AG08396 (cell line): Measurements from ENCODE around the gene CYTIP.
"Not testable (repeated sequence)": the region's sequence is repeated elsewhere in the genome, so short reads cannot be mapped to it uniquely, and the experiment has no call there.

Experiments
- DNase-seq: peaks from one replicate; pipeline ENCODE4 v3.0.0; 2012; ENCODE audit warnings: low spot score, mixed read lengths

CYTIP gene

DNA sequence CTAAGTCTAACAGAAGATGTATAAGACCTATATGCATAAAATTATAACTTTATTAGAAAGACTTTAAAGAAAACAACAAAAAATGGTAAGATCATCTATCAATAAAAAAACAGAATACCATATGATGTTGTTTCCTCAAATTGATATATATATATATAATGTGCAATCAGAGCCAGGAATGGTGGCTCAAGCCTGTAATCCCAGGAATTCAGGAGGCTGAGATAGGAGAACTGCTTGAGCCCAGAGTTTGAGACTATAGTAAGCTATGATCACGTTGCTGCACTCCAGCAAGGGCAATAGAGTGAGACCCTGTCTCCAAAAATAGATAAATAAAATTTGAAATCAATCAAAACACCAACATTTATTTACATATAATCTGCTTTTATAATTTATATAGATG is 19.5 kb downstream of the CYTIP start:
- DNase-seq, result no peak

DNA sequence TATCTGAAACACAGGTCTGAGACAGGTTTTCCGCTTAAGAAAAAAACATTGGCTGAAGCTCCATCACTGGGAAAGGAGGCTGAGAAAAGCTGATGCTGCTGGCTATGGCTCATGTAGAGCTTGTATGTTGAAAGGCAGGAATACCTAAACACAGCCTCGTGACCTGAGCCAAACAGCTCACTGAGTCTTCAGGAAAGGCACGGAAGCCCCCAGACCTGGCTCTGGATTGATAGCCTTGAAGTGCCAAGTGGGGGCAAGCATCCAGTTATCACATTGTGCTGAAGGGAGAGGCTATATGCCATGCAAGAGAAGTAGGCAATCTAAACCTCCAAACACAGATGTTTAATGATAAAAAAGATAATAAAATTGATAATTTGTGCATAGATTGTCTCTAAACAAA is 21.9 kb downstream of the CYTIP start:
- DNase-seq, result no peak

DNA sequence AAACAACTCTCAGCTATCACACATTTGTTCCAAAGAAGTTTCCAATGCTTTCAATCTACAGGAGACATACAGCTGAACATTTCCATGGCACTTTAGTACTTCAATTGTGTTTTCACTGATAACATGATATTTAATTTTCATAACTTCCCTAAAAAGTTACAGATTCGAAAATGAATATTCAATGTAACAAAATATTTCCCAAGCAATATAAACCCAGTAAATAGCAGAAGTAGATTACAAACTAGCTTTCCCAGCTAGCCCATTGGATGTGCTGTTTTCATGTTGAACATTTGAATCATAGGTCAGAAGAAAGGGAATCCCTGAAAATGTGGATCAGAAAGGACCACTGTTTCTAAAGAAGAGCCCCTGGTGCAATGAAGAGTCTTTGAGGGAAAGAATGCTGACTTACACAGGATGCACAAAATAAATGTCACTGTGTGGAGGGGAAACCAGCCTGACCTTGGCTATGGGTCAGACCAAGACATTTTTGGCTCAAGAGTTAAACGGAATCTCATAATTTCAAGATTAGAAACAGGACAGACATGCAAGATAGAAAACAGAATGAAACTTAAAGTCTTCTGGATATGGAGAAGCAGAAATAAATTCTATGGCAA is 22.5 kb downstream of the CYTIP start:
- DNase-seq, result no peak

DNA sequence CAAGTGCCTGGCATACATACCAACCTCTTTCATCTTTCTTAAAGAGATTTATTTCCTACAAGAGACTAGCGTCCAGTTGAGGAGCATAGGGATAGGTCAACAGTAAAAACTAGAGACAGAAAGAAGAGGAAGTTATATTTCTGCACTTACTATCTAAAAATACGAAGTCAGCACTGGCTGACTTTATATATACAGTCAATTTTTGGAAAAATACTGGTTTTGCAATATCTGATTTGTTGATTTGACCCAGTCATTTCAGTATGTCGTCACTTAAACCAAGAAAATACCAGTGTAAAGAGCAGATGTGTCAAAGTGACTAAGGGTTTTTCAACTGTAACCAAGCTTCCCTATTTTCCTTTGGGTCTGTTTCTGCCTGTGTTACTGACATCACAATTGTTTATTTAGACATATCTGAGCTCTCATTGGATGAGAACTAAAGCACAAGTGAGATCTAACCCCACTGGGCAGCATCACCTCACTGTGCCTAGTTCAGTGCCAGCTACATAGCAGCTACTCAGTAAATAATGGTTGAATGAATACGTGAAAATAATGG is 23.0 kb downstream of the CYTIP start:
- DNase-seq, result no peak

DNA sequence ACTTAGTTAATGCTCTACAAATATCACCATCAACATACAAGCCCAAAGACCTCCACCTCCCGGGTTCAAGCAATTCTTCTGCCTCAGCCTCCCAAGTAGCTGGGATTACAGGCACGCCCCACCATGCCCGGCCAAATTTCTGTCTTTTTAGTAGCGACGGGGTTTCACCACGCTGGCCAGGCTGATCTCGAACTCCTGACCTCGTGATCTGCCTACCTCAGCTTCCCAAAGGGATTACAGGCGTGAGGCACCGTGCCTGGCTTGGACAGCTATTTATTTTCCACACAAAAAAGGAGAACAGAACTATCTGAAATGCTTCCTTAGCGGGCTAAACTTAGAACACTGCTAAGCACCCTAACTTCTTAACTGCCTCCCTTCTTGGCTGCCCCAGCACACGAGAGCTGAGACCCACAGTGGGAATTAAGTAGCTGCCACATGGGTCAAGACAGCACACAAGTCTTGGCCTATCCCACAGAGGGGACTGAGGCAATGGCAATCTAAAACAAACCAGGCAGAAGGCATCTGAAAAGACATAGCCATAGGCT is 24.8 kb downstream of the CYTIP start:
- DNase-seq, result no peak

DNA sequence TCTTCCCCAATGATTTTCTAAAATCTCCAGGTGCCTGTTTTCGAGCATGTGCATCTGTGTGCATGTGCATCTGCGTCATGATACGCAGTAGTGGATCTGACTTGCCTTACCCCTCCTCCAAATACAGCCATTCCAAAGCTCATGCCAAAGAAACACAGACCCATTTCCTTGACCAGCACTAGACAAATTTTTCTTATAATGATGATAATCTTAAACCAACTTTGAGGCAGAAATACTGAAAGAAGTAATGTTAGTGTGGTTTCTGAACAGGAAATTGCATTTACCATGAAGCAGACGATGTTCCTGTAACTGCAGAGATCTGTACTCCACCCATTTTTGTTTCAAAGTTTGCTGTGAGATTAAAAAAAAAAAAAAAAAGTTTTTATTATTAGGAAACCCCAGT is 25.6 kb downstream of the CYTIP start:
- DNase-seq, result no peak

DNA sequence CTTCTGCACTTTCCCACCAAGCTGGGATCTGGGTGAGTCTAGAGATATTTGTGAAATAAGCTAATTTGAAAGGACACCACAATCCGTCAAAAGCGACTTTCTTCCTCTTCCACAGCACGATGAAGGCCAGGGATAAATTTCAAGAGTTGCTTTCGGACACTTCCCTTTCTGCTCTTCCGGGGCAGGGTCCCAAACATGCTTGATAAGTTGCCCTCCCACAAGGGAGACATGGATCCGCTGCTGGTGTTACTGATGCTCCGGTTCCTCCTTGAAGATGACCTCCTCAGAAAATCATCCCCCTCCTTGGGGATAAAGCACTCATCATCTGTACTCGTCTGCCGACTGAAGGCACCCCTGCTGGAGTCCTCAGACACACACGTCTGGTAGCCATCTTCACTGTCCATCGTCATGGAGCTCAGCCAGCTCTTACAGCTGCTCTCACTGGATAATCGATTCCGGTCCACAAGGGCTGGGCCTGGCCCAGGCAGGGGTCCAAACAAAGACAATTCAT is 28.2 kb downstream of the CYTIP start:
- no peak for DNase-seq

DNA sequence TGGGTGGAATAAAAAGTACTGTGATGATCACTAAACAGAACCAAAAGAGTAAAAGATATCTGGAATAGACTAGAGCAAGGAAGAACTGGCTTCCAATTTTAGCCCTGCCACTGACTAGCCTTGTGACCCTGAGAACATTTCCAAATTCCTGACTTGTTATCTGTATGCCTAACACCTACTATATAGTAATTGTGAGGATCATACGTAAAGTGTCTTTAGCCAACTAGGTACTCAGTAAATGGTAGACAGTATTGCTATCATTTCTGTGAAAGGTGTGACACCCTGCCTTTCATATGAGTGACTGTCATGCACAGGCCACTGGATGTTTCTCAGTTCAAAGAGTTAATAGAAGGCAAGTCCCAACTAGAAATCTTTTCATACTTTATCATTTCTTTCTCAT is 29.8 kb downstream of the CYTIP start:
- no peak for DNase-seq

DNA sequence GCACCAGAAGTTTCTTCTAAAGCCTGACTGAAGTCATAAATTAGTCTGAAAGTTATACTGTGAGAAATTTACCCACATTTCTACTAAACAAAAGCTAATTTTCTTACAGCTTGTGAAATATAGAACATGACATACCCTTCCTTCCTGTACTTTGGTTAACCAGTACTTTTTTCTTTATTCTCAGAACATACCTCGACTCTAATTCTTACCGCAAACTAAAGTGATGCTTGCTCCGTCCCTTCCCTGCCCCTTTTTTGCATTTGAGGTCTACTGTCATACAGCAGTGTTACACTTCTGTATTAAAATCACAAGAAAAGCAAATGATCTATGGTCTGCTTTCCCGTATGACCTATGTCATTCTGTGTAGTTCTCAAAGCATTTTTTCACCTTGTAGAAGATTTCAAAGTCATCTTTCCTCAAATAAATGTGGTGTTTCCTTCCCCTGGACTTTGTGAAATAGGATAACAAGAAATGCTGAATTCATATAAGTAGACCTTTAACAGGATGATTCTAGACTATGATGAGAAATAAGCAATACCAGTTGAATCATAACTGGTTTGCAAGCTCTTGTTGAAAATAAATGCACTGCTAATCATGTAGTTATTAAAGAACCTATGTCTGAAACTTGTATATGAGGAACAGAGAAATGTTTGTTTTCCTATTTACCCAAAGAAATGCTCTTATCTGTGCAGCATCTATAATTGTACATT is 30.4 kb downstream of the CYTIP start:
- no peak for DNase-seq

DNA sequence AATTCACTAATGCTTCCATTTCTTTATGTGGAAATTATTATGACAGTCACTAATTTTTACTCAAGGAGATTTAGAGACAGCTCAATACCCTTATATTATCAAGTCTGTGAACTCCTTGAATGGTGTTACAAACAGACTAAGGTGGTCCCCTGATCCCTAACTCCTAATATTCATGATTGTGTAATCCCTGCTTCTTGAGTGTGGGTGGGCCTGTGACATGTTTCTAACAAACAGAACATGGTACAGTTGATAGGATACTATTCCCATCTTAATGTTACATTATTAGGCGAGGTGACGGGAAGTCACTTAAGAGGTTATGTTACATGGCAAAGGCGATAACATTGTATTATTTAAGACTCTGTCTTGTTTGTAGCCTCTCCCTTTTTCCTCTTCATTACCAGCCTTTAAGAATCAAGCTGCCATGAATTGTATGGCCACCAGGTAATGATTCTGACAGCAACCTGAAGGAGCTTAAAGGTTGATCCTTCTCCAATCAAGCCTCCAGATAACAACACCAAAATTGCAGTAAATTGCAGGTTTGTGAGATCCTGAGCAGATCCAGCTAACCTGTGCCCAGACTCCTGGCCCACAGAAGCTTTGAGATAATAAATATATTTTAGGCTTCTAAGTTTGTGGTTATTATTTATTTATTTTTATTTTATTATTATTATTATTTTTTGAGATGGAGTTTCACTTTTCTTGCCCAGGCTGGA is 32.1 kb downstream of the CYTIP start:
- DNase-seq, result no peak

DNA sequence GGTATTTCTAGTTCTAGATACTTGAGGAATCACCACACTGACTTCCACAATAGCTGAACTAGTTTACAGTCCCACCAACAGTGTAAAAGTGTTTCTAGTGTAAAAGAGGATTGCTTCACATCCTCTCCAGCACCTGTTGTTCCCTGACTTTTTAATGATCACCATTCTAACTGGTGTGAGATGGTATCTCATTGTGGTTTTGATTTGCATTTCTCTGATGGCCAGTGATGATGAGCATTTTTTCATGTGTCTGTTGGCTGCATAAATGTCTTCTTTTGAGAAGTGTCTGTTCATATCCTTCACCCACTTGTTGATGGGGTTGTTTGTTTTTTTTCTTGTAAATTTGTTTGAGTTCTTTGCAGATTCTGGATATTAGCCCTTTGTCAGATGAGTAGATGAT is 38.5 kb downstream of the CYTIP start:
- not testable (repeated sequence) for DNase-seq

DNA sequence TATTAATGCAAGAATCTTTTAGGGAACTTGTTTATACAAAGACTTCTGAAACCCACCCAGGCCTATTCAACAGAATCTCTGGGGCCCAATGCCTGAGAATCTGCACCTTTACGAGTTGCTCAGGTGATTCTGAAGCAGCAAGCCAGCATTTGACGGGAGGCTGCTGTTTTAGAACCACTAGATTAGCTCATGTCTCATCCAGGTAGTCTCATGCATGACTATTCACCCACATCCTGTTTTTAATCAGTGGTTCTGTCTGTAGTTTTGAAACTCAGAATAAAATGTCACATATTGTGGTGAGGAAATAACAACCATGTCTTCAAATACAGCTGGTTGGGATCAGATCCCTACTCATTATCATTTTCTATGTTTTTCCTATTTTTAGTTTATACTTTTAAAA is 39.5 kb downstream of the CYTIP start:
- no peak for DNase-seq

DNA sequence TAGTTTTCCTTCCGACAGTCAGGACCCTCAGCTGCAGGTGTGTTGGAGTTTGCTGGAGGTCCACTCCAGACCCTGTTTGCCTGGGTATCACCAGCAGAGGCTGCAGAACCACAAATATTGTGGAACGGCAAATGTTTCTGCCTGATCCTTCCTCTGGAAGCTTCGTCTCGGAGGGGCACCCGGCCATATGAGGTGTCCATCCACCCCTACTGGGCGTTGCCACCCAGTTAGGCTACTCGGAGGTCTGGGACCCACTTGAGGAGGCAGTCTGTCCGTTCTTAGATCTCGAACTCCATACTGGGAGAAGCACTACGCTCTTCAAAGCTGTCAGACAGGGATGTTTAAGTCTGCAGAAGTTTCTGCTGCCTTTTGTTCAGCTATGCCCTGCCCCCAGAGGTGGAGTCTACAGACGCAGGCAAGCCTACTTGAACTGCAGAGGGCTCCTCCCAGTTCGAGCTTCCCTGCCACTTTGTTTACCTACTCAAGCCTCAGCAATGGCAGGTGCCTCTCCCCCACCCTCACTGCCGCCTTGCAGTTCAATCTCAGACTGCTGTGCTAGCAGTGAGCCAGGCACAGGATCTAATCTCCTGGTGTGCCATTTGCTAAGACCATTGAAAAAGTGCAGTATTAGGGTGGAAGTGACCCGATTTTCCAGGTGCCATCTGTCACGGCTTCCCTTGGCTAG is 40.9 kb downstream of the CYTIP start:
- DNase-seq, result not testable (repeated sequence)

DNA sequence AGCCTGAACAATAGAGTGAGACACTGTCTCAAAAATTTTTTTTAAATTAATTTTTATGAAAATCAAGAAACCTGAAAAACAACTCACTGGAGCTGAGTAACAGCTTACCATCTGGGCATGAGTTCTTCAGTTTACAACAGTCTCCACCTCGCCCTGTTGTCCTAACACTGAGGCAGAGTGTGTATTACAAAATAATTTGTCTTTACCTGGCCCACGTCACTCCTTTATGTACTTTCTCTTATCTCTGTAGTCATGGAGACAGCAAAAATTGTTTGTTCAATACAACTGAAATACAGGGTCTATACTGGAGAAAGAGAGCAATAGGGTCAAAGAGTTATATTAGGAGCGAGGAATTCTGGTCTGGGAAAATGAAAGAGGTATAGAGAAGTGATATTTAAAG is 48.1 kb downstream of the CYTIP start:
- no peak for DNase-seq

DNA sequence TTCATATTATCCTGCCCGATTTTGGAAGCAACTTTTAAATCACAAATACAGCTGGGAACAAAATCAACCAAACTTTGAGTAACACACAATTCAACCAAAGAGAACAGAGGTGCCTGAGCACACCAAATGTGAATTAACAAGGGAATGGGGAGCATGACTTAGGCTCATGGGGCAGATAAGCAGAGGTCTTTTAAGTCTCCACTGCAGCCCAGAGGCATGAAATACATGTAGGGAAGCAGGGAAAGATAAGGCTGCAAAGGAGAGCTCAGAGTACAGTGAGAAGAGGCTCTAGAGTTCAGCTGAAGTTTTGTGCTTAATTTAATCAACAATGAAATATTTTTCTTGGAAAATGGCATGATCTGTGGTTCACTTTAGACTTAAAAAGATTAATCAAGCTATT is 49.0 kb downstream of the CYTIP start:
- no peak for DNase-seq

DNA sequence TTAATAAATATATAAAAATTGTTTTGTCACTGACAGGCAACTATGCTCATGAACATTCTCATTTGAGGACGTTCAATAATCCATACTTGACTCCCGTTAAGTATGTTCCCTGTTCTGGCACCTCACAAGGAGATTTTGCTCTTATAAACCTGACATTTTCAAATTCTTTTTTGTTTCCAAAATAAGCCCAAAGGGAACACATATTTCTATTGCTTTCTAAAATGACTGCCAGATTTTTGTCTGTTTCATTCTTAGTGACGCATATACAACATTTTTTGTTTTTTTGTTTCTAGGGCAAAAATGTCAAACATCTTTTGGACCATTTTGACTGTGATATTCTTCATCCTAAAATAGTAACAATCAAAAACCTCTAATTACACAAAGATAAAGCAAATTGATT is 50.5 kb downstream of the CYTIP start:
- no peak for DNase-seq

DNA sequence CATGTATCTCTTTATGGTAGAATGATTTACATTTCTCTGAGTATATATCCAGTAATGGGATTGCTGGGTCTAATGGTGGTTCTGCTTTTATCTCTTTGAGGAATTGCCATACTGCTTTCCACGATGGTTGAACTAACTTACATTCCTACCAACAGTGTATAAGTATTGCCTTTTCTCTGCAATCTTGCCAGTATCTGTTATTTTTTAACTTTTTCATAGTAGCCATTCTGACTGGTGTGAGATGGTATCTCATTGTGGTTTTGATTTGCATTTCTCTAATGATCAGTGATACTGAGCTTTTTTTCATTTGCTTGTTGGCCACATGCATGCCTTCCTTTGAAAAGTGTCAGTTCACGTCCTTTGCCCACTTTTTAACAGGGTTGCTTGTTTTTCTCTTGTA is 55.1 kb downstream of the CYTIP start:
- DNase-seq, result no peak

DNA sequence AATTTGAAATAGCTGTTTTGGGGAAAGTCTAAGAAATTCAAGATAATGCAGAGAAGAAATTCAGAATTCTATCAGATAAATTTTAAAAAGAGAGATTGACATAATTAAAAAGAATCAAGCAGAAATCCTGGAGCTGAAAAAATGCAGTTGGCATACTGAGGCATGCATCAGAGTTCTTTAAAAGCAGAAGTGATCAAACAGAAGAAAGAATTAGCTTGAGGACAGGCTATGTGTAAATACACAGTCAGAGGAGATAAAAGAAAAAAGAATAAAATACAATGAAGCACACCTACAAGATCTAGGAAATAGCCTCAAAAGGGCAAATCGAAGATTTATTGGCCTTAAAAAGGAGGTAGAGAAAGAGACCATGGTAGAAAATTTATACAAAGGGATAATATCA is 57.1 kb downstream of the CYTIP start:
- no peak for DNase-seq

DNA sequence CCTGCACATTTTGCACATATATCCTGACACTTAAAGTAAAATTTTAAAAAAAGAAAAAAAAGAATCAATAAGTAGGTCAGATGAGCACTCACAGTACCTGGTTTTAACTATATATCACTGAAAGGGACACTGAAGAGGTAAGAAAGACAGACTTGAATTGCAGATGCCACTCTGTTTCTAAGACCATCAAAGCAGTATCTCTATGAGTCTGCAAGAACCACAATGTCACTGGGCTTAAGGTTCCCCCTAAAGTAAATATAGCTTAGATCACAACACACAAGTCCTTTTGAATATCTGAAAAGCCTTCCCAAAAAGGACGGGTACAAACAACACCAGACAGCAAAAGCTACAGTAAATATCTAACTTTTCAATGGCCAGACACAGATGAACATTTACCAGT is 57.6 kb downstream of the CYTIP start:
- no peak for DNase-seq

DNA sequence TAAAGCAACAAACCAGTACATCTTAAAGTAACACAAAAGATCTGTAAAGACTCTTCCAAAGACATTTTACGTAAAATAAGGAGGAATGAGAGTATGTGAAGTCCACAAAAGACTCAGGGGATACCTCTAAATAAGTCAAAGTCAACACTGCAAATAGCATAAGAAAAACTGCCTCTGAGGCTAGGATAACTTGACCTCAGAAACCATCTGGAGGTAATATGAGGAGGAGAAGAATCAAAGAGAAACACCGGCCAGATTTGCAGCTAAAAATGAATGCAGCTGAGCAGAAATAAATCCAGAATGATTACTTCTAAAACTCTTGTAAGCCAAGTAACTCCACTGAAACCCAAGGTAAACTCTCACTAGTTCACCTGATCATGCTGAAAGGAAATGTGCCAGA is 66.0 kb downstream of the CYTIP start:
- DNase-seq, result no peak

DNA sequence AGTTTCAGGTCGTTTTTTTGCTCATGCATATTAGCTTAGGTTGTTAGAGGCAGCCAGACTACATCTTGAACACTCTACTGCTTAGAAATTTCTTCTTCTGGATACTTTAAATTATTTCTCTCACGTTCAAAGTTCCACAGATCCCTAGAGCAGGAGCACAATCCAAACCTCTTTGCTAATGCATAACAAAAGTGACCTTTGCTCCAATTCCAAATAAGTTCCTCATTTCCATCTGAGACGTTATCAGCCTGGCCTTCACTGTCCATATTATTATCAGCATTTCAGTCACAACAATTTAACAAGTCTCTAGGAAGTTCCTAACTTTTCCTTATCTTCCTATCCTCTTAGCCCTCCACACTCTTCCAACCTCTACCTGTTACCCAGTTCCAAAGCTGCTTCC is 67.8 kb downstream of the CYTIP start:
- DNase-seq, result no peak

DNA sequence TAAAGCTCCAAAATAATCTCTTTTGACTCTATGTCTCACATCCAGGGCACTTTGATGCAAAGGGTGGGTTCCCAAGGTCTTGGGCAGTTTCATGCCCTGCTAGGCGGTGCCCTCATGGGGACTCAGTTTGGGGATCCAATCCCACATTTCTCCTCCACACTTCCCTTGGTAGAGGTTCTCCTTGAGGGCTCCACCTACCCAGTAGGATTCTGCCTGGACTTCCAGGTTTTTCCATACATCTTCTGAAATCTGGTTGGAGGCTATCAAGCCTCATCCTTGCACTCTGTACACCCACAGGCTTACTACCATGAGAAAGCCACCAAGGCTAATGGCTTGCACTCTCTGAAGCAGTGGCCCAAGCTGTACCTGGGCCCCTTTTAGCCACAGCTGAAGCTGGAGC is 68.5 kb downstream of the CYTIP start:
- DNase-seq, result no peak
